ENCODE data around the gene MSL2. TPM values are rescaled to one million over a fixed set of nuclear protein-coding genes. Genes with fewer than 3 reads are reported as not detected.

MSL2 gene
- total and polyA plus RNA-seq, 2 of the 4 experiments (the other 2 are of a cell fraction) = 7.1 to 13.6 TPM

- Histone ChIP-seq H3K18ac (ENCODE audit: low read depth, low read length) (no peak overlapping the region), H3K4me2 (ENCODE audit: low read depth, low read length) (no peak overlapping the region), H3K4me1 (ENCODE audit: control insufficient read depth, insufficient read depth, low read length) (peaks cover 13% of the 10 kb centered on the region), H2AFZ (replicated peaks; ENCODE audit: low read length, poor library complexity) (no peak overlapping the region), H3K56ac (ENCODE audit: extremely low read depth, insufficient read depth, low read length) (no peak overlapping the region), H3K9me1 (ENCODE audit: insufficient read depth, low read length) (peaks cover 17% of the 10 kb centered on the region), H2BK15ac (ENCODE audit: low read depth, low read length) (no peak overlapping the region), H3K9me3 (ENCODE audit: control insufficient read depth, insufficient read depth, low read length) (no peaks in the 10 kb centered on the region), H2BK5ac (ENCODE audit: low read depth, low read length, poor library complexity, severe bottlenecking) (no peak overlapping the region), H3K36me3 (ENCODE audit: control insufficient read depth, insufficient read depth, low read length) (no peaks in the 10 kb centered on the region), H2AK5ac (ENCODE audit: low read depth, low read length) (no peak overlapping the region), H3K27me3 (ENCODE audit: control insufficient read depth, insufficient read depth, low read length) (no peaks in the 10 kb centered on the region), H3K79me1 (ENCODE audit: low read depth in 1 of 2, low read length in 2 of 2) (peaks cover 0 to 15% of the 10 kb centered on the region in 2 experiments; a peak in 1 of 4 replicates), H4K5ac (ENCODE audit: low read depth, low read length) (no peak overlapping the region), H3K4me3 (ENCODE audit: insufficient read depth, low read depth, low read length) (no peak overlapping the region), H2AK9ac (replicated peaks; ENCODE audit: low read depth, low read length, poor library complexity) (no peak overlapping the region), H3K9ac (ENCODE audit: low read depth, low read length) (no peak overlapping the region), H3K4ac (ENCODE audit: low read depth, low read length) (no peak overlapping the region), H4K8ac (ENCODE audit: low read depth in 2 of 2, low read length in 2 of 2) (no peak overlapping the region), H4K20me1 (ENCODE audit: insufficient read depth, low read length) (peaks cover 95% of the 10 kb centered on the region), H3K14ac (replicated peaks; ENCODE audit: low read depth, low read length) (no peak overlapping the region), H4K91ac (ENCODE audit: insufficient read depth, low read depth, low read length) (no peak overlapping the region), H2BK20ac (ENCODE audit: low read depth, low read length) (no peak overlapping the region), H3K27ac (ENCODE audit: insufficient read depth, low read length) (no peak overlapping the region), H3K23ac (ENCODE audit: low read depth, low read length) (no peak overlapping the region), H2BK120ac (ENCODE audit: low read depth, low read length) (no peak overlapping the region)
- intact Hi-C loops (cut with micrococcal nuclease) = no loop called here
- TF ChIP-seq BHLHE40 (IDR thresholded peaks at IDR 0.05; ENCODE audit: low read depth, low read length) = no peak
- no peak for TF ChIP-seq RFX5 (IDR thresholded peaks at IDR 0.05; ENCODE audit: low read depth, low read length)
- TF ChIP-seq POLR2A (IDR thresholded peaks at IDR 0.05; ENCODE audit: low read depth, low read length) = no peak
- POLR2A ChIA-PET (ENCODE audit: unreplicated experiment) = interaction anchor here (0.6 kb wide), 1 partner anchor 10 kb away, joined by 3 read pairs; no protein-coding TSS in a partner anchor
- no CpG with 5 or more reads among the region's 2 CpGs for WGBS, 2 experiments (ENCODE audit: extremely low coverage in 2 of 2, insufficient read length in 1 of 2)
- DNase-seq (no peak), ATAC-seq (ENCODE audit: low read depth) (no peak)
- no TSS peak for BruUV-seq (replicated peaks)
- CTCF ChIA-PET = interaction anchor here (1.3 kb wide), 1 partner anchor 13 kb away, joined by 3 read pairs; no protein-coding TSS in a partner anchor
- in situ Hi-C loops (cut with MboI; ENCODE audit: low sequenced_read_pairs) = no loop called here
- dilution Hi-C loops (cut with HindIII; ENCODE audit: low sequenced_read_pairs, unreplicated experiment) = no loop called here
Observed at GRCh38 chr3:136184703-136185102, 11.4 kb downstream of the MSL2 start.

Data from IMR-90 (cell line).